Measurements from ENCODE around the gene CHSY1. TPM values are rescaled to one million over a fixed set of nuclear protein-coding genes. Genes with fewer than 3 reads are reported as not detected.

Gene CHSY1
- total and polyA plus RNA-seq, 10 of the 15 experiments (the other 5 are each of a cell fraction or from before 2014, with no cell fraction given): 1.4 to 31.2 (median 10.5) TPM

GRCh38 chr15:101171954-101172353 lies 79.9 kb downstream of the CHSY1 start:
- DNase-seq (ENCODE audit: low read depth, low spot score): no peak
- peaks cover 11% of the 10 kb centered on the region for H3K4me1 ChIP-seq (ENCODE audit: control insufficient read depth, insufficient read depth, low read length)
- no peak for ATAC-seq
- no peak overlapping the region for H3K4me2 ChIP-seq (ENCODE audit: control insufficient read depth, insufficient read depth)
- H3K27me3 ChIP-seq (replicated peaks in 1 of 2; ENCODE audit: control insufficient read depth in 2 of 2, insufficient read depth in 2 of 2, low read length in 1 of 2): no peaks in the 10 kb centered on the region
- SMC1A ChIA-PET (ENCODE audit: uncharacterized antibody, unreplicated experiment): interaction anchor here (0.7 to 1.8 kb wide), 3 partner anchors 17 to 62 kb away, joined by 3 to 4 read pairs (median 3); no protein-coding TSS in a partner anchor
- H3K4me3 ChIP-seq: no peak overlapping the region
- no TSS peak for BruUV-seq (replicated peaks)
- no peak overlapping the region for H3K9ac ChIP-seq (ENCODE audit: control insufficient read depth, insufficient read depth, low read length)
- no peaks in the 10 kb centered on the region for H4K20me1 ChIP-seq (ENCODE audit: control insufficient read depth, insufficient read depth)
- peaks cover 0 to 2% of the 10 kb centered on the region in 2 experiments for H3K36me3 ChIP-seq (ENCODE audit: control insufficient read depth in 2 of 2, insufficient read depth in 2 of 2, low read length in 1 of 2)
- RAD21 ChIA-PET (ENCODE audit: unreplicated experiment): interaction anchor here (1.5 kb wide), 1 partner anchor 87 kb away, joined by 4 read pairs; no protein-coding TSS in a partner anchor
- no peaks in the 10 kb centered on the region for H3K79me2 ChIP-seq (ENCODE audit: control insufficient read depth, insufficient read depth, low read length)
- TF ChIP-seq ATF7 (IDR thresholded peaks at IDR 0.05; ENCODE audit: low read depth): no peak
- no peak for TF ChIP-seq SRF (IDR thresholded peaks at IDR 0.05; ENCODE audit: low read depth in 2 of 2, low read length in 2 of 2)
- TF ChIP-seq NFYB (IDR thresholded peaks at IDR 0.05; ENCODE audit: insufficient read depth, low read depth, low read length): no peak
- peak; percentile 55 for TF ChIP-seq BCL3 (IDR thresholded peaks at IDR 0.05; ENCODE audit: borderline replicate concordance, insufficient read depth, low read depth, low read length, poor library complexity, severe bottlenecking)
- no peak for TF ChIP-seq WRNIP1 (IDR thresholded peaks at IDR 0.05; ENCODE audit: borderline replicate concordance, low read depth, low read length)
- no peak for TF ChIP-seq IKZF1 (conservative IDR thresholded peaks at IDR 0.05)
- peak; percentile 24 for TF ChIP-seq PBX3 (IDR thresholded peaks at IDR 0.05; ENCODE audit: insufficient replicate concordance, low read depth, low read length)
- POLR2A ChIA-PET: no interaction called here
- H2AFZ ChIP-seq (ENCODE audit: control insufficient read depth, low read depth, low read length): no peak overlapping the region
- in situ Hi-C loops (cut with MboI) (no loop called here), intact Hi-C loops (cut with micrococcal nuclease; ENCODE audit: unreplicated experiment) (no loop called here)
- no peak overlapping the region for H3K27ac ChIP-seq (ENCODE audit: control insufficient read depth, insufficient read depth)
- peaks cover 2% of the 10 kb centered on the region; the same call in 1 of the 3 replicates for H3K9me3 ChIP-seq (replicated peaks; ENCODE audit: control insufficient read depth, insufficient read depth, low read length)
- CTCF ChIA-PET: interaction anchor here (1.0 to 1.5 kb wide), 3 partner anchors 12 to 87 kb away, joined by 3 to 5 read pairs (median 3); no protein-coding TSS in a partner anchor
- FAIRE-seq: no peak
- WGBS (ENCODE audit: insufficient coverage, insufficient replicate concordance, low lambda C conversion rate, missing lambda C conversion rate): 77% methylated on average over 12 of the region's 12 CpGs

All from GM12878 (cell line).